Ectodermal cell (in vitro differentiated cells): Measurements from ENCODE around the gene EMCN.

Experiments used
- H3K27ac ChIP-seq: 2 replicates; pipeline ENCODE4 v1.7.0; 2013; ENCODE audit warnings: mild to moderate bottlenecking, low read depth, low read length; ENCODE audit not compliant: insufficient read depth, poor library complexity, severe bottlenecking
- H3K27me3 ChIP-seq: 2 replicates; pipeline ENCODE4 v1.7.0; 2013; ENCODE audit warnings: mild to moderate bottlenecking, low read length; ENCODE audit not compliant: insufficient read depth, control insufficient read depth, poor library complexity, severe bottlenecking
- H3K36me3 ChIP-seq: one replicate; pipeline ENCODE4 v1.7.0; 2013; ENCODE audit warnings: low read length; ENCODE audit not compliant: control insufficient read depth, insufficient read depth
- H3K4me1 ChIP-seq: one replicate; pipeline ENCODE4 v1.7.0; 2013; ENCODE audit warnings: low read length; ENCODE audit not compliant: control insufficient read depth, insufficient read depth
- H3K4me3 ChIP-seq: 2 replicates; pipeline ENCODE4 v1.7.0; 2013; ENCODE audit warnings: low read depth, low read length, control low read depth; ENCODE audit not compliant: insufficient read depth
- H3K9me3 ChIP-seq: 2 replicates; pipeline ENCODE4 v1.7.0; 2013; ENCODE audit warnings: mild to moderate bottlenecking, low read length, moderate library complexity; ENCODE audit not compliant: control insufficient read depth
- WGBS, 2 experiments: methylation state at CpG; one replicate each; pipeline ENCODE4 v1.1.7; 2013; ENCODE audit warnings: missing lambda C conversion rate in 2 of 2; 5-methylcytosine and 5-hydroxymethylcytosine counted together

The EMCN gene

DNA sequence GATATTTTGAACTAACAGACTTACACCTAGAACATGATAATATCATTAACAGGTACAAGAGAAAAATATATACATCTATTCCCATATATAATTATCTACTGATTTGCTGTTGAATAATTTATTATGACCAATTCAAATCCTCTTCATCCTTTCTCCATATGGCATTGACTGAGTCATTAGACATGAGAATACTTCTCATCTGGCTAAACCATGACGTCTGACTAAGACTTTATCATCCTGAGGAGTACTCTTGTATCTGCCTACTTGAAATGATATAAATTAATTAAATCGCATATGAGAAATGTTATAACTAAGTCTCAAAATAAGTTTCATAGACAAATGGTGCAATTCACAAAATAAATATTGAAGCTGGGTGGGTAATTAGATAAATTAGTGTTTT is 67.4 kb downstream of the EMCN start:
- Histone ChIP-seq H3K27me3 (no peaks in the 10 kb centered on the region), H3K4me1 (no peaks in the 10 kb centered on the region), H3K27ac (no peak overlapping the region), H3K36me3 (no peaks in the 10 kb centered on the region), H3K4me3 (no peak overlapping the region), H3K9me3 (no peaks in the 10 kb centered on the region)
- WGBS, 2 experiments, result 80 to 100% methylated on average over 1 of the region's 2 CpGs

DNA sequence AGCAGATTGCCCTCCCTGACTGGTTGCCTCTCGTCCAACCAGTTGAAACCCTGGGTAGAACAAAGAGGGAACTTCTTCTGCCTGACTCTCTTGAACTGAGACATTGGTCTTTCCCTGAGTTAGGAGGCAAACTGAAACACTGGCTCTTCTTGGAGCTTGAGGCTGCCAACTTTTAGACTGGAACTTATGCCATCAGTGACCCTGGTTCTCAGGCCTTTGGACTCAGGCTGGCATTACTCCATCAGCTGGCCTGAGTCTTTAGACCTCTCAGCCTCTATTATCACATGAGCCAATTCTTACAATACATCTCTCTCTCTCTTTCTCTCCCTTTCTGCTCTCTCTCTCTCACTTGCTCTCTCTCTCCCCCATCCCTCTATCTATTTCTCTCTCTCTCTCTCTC is 86.4 kb downstream of the EMCN start:
- H3K4me3 ChIP-seq, result no peak overlapping the region
- H3K36me3 ChIP-seq, result no peaks in the 10 kb centered on the region
- H3K27ac ChIP-seq, result no peak overlapping the region
- no peaks in the 10 kb centered on the region for H3K4me1 ChIP-seq
- no peaks in the 10 kb centered on the region for H3K27me3 ChIP-seq
- WGBS, 2 experiments, result 85 to 87% methylated on average over 1 of the region's 1 CpG
- no peaks in the 10 kb centered on the region for H3K9me3 ChIP-seq

DNA sequence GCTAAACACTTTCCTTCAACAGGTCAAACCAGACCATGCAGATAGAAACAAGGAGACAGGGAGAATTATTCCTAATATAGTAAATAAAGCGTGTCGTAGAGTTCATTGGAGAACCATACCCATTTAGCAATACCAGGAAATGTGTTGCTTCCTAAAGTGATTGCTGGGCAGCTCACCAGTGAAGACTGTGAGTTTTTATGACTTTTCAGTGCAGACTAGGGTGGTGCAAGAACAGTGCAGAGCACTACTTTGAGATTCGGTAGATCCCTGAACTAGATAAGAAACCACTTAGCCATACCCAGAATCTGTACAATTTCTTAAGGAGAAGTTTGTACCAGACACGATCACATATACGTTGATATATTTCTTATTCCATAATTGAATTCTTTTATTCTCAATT is 87.4 kb downstream of the EMCN start:
- Histone ChIP-seq H3K4me1 (no peaks in the 10 kb centered on the region), H3K27me3 (no peaks in the 10 kb centered on the region)

DNA sequence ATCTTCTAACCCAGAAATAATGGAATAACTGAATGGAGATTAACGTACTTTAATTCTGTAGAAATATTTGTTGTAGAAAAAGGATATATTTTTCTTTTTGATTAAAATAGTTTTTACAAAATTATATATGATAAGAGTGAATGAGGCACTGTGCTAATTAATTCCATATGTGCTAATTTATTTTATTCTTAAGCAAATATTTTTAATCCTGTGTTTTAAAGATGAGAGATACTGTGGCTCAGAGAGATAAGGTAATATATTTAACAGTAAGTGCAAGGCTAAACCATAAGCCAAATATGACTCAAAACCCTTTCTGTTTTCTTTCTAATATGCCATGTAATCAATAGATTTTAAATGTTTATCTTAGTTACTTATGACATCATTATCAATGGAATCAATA is 88.2 kb downstream of the EMCN start:
- no peak overlapping the region for H3K27ac ChIP-seq
- no peak overlapping the region for H3K4me3 ChIP-seq
- no peaks in the 10 kb centered on the region for H3K4me1 ChIP-seq
- H3K9me3 ChIP-seq, result no peaks in the 10 kb centered on the region
- no peaks in the 10 kb centered on the region for H3K27me3 ChIP-seq
- 100% methylated on average over 1 of the region's 1 CpG; no CpG with 5 or more reads in 1 of the 2 experiments for WGBS, 2 experiments
- H3K36me3 ChIP-seq, result no peaks in the 10 kb centered on the region

More for the DNA sequence above, 87.4 kb downstream of the EMCN start:
- 95 to 96% methylated on average over 4 to 5 of the region's 5 CpGs for WGBS, 2 experiments
- H3K27ac ChIP-seq, result no peak overlapping the region
- H3K4me3 ChIP-seq, result no peak overlapping the region
- no peaks in the 10 kb centered on the region for H3K9me3 ChIP-seq
- H3K36me3 ChIP-seq, result no peaks in the 10 kb centered on the region

DNA sequence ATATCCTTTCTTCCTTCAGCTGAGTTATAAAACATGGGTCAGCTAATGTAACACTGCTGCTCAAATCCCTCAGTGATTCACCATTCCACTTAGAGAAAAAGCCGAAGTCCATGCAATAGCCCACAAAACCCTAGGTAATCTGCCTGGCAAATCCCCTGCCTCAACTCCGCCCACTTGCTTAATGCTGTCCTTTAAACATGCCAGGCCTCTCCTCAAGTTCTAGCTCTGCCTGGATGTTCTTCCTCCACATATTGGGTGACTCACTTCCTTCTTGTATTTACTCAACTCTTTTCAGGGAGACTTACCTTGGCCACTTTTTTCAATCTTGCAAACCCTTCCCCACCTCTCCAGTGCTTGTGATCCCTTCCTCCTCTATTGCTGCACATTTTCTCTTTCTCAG is 89.8 kb downstream of the EMCN start:
- no peak overlapping the region for H3K27ac ChIP-seq
- no peak overlapping the region for H3K4me3 ChIP-seq
- H3K27me3 ChIP-seq, result no peaks in the 10 kb centered on the region
- WGBS, 2 experiments, result 92 to 95% methylated on average over 2 of the region's 2 CpGs
- H3K4me1 ChIP-seq, result no peaks in the 10 kb centered on the region
- no peaks in the 10 kb centered on the region for H3K36me3 ChIP-seq
- H3K9me3 ChIP-seq, result no peaks in the 10 kb centered on the region

DNA sequence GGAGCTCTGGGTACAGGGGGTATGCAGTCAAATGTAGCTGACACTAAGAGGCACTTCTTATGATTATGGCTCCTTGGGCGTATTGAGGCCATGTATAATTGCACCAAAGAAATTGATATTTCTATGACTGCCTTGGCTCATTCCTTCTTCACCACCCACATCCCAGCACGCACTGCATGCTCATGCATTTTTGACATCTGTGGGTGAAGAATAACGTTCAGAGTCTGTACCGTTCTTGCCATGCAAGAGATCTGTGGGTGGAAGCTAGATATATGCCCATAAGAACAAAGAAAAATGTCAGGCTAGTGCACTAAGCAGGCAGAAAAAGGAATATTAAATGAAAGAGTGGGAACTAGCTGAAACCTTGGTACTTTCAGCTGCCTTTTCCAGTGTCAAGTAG is 93.4 kb downstream of the EMCN start:
- Histone ChIP-seq H3K4me3 (no peak overlapping the region), H3K9me3 (no peaks in the 10 kb centered on the region), H3K27me3 (no peaks in the 10 kb centered on the region), H3K36me3 (no peaks in the 10 kb centered on the region), H3K4me1 (no peaks in the 10 kb centered on the region), H3K27ac (no peak overlapping the region)
- WGBS, 2 experiments, result 91 to 98% methylated on average over 3 to 4 of the region's 4 CpGs

DNA sequence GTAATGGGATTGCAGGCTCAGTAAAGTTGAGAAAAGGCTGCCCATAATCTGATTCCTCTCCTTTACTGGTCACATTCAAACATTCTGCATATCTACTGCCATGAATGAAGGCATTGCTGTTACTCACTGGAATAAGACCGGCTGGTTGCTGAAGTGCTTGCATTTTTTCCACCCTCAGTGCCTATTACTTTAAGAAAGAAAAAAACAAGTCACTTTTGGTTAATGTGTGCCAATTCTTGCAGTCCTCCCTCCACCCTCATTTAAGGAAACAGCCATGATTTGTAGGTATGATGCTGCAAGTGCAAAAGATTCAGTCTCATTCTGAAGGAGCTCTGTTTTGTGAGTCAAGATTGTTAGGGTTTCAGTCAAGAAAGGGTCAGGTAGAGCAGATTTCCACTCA is 94.9 kb downstream of the EMCN start:
- Histone ChIP-seq H3K4me3 (no peak overlapping the region), H3K4me1 (no peaks in the 10 kb centered on the region), H3K27me3 (no peaks in the 10 kb centered on the region), H3K36me3 (no peaks in the 10 kb centered on the region), H3K27ac (no peak overlapping the region), H3K9me3 (no peaks in the 10 kb centered on the region)
- 90 to 92% methylated on average over 1 of the region's 1 CpG for WGBS, 2 experiments

DNA sequence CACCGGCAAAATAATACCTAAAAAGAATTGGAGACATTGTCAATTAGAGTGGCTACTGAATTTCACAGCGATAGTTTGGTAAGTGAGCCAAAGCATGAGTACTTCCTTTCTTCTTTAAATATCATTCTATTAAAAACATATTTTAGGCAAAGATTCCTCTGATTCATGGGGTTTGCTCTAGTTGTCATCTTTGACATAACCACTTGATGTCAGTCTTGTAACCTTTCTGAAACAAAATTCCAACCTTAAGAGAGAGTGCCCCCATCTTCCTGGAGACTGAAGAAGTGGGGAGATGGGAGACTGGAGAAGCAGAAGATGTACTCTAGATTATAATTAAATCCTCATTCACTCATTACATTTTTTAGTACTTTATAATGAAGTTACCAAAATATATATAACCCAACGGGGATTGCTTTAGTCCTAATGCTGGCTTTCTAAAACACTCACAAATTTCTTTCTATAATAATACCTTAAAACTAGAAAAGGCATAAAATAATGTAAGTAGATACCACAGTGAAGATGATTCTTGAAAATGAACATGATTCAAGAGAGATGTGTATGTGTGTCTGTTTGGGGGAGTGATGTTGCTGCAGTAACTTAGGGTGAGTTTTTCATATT is 96.4 kb downstream of the EMCN start:
- H3K27ac ChIP-seq, result no peak overlapping the region
- WGBS, 2 experiments, result 80 to 87% methylated on average over 2 to 3 of the region's 3 CpGs
- H3K4me3 ChIP-seq, result no peak overlapping the region
- H3K36me3 ChIP-seq, result no peaks in the 10 kb centered on the region
- no peaks in the 10 kb centered on the region for H3K4me1 ChIP-seq
- no peaks in the 10 kb centered on the region for H3K27me3 ChIP-seq
- H3K9me3 ChIP-seq, result no peaks in the 10 kb centered on the region

DNA sequence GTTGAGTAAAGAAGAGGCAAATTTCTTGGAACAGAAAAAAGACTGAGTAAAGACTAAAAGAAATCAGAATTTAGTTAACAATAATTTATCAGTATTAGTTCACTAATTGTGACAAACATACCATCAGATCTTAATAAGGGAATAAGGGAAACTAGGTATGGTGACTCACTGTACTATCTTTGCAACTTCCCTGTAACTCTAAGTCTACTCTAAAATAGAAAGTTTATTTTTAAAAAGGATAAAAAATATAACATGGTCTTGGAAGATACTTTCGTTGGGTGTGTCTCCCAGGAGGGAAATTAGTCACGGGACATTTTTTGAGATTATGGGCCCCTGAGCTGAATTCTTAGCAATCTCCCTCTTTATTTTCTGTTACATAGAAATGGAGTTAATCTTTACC is 97.3 kb downstream of the EMCN start:
- Histone ChIP-seq H3K27ac (no peak overlapping the region), H3K4me3 (no peak overlapping the region)
- 92 to 100% methylated on average over 2 of the region's 2 CpGs for WGBS, 2 experiments

DNA sequence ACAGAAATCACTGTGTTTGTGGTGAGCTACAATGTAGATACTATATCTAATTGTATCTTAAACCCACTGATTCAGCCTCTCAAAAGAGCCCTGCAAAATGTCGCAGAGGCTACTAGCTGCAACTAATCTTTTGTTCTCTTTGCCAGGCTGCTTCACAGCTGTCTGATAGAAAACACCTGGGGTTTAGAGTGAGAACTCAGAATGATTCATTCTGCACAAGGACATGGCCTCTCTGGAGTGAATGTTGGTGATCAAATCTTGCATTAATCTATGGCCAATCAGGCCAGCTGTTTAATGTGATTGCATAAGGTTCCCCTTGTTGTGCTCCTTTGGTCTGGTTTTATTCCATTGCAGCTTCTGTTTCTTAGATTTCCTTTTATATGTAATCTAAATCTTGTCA is 100.3 kb downstream of the EMCN start:
- no peaks in the 10 kb centered on the region for H3K4me1 ChIP-seq
- H3K27me3 ChIP-seq, result no peaks in the 10 kb centered on the region
- no peaks in the 10 kb centered on the region for H3K9me3 ChIP-seq
- no peak overlapping the region for H3K4me3 ChIP-seq
- whole genome bisulfite sequencing, 2 experiments, result 58 to 77% methylated on average over 1 of the region's 1 CpG
- no peak overlapping the region for H3K27ac ChIP-seq
- H3K36me3 ChIP-seq, result no peaks in the 10 kb centered on the region

More for the DNA sequence above, 97.3 kb downstream of the EMCN start:
- no peaks in the 10 kb centered on the region for H3K27me3 ChIP-seq
- no peaks in the 10 kb centered on the region for H3K9me3 ChIP-seq
- H3K4me1 ChIP-seq, result no peaks in the 10 kb centered on the region
- H3K36me3 ChIP-seq, result no peaks in the 10 kb centered on the region
